Astrocyte of the cerebellum (primary cell): ENCODE results near the gene PCARE.
"Not testable (repeated sequence)": the region's sequence is repeated elsewhere in the genome, so short reads cannot be mapped to it uniquely, and the experiment has no call there.

Experiments used
- DNase-seq: peaks from one replicate; pipeline ENCODE4 v3.0.0-alpha.2; 2011; ENCODE audit warnings: low read depth
- H3K4me3 ChIP-seq: 2 replicates; pipeline ENCODE4 v1.5.1; 2011; ENCODE audit warnings: mild to moderate bottlenecking, low read depth, low read length, moderate library complexity
- in situ Hi-C: cut with HindIII; loops from 2 replicates; pipeline ENCODE4 v1.10.0; 2017; ENCODE audit warnings: low sequenced_read_pairs
- TF ChIP-seq, protein P1 (sequence below): IDR thresholded peaks from 2 replicates; pipeline ENCODE4 v1.5.1; 2012; ENCODE audit warnings: low read length, low read depth, moderate library complexity, mild to moderate bottlenecking; ENCODE audit errors: missing control alignments

The PCARE gene

DNA sequence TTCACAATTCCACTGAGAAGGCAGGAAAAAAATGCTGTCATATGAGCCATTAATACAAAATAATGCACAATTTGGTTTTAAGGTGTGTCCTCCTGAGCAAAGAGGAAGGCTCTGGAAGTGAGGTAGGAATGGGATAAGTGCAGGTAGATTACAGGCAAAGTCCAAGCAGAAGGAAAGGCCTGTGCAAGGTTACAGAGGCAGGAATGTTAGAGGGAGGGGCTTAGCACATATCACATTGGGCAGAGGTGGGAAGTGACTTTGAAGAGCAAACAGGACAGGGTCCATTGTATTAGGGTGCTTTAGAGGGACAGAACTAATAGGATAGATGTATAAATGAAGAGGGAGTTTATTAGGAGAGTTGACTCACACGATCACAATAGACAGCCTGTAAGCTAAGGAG lies 26.2 kb upstream of the PCARE start:
- H3K4me3 ChIP-seq, result no peak overlapping the region
- TF ChIP-seq, protein P1, sequence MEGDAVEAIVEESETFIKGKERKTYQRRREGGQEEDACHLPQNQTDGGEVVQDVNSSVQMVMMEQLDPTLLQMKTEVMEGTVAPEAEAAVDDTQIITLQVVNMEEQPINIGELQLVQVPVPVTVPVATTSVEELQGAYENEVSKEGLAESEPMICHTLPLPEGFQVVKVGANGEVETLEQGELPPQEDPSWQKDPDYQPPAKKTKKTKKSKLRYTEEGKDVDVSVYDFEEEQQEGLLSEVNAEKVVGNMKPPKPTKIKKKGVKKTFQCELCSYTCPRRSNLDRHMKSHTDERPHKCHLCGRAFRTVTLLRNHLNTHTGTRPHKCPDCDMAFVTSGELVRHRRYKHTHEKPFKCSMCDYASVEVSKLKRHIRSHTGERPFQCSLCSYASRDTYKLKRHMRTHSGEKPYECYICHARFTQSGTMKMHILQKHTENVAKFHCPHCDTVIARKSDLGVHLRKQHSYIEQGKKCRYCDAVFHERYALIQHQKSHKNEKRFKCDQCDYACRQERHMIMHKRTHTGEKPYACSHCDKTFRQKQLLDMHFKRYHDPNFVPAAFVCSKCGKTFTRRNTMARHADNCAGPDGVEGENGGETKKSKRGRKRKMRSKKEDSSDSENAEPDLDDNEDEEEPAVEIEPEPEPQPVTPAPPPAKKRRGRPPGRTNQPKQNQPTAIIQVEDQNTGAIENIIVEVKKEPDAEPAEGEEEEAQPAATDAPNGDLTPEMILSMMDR, result no peak
- DNase-seq, result no peak
- in situ Hi-C loops, result no loop called here

DNA sequence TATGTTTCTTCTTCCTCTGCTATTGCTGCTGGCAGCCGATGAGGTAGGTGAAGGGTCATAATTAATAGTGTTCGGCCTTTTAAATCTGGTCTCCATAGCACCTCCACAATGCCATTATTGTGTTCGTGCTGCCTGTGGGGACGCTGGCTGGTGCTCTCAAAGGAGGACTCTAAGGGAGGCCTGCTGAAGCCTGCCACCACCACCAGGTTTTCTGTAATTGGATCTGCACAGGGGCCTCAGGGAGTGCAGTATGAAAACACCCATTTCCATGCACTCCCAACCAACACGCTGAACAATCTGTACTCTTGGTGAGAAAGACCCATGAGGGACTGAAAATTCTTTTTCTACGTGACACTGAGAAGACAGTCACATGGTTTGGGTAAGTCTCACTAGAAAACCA lies 23.2 kb upstream of the PCARE start:
- TF ChIP-seq, protein P1, result no peak
- DNase-seq, result no peak
- in situ Hi-C loops, result no loop called here
- no peak overlapping the region for H3K4me3 ChIP-seq

DNA sequence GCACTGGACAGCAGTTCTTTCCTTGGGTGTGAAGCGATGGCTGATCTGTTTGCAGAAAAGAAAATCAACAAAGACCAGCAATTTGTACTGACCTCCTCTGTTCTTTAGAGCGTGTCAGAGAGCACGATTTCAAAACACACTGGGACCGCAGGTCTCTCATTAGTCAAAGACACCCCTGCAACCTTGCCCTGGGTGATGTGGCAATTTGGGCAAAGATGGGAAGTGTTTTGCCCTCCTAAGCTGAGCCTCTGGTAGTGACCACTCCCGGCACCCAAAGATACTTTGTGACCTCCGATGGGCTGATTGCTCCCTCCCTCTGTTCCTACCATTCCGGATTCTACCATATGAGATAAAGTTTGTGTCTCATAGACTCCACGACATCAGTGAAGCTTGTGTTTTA lies 22.6 kb upstream of the PCARE start:
- H3K4me3 ChIP-seq, result no peak overlapping the region
- no peak for DNase-seq
- TF ChIP-seq, protein P1, result no peak
- in situ Hi-C loops, result no loop called here

DNA sequence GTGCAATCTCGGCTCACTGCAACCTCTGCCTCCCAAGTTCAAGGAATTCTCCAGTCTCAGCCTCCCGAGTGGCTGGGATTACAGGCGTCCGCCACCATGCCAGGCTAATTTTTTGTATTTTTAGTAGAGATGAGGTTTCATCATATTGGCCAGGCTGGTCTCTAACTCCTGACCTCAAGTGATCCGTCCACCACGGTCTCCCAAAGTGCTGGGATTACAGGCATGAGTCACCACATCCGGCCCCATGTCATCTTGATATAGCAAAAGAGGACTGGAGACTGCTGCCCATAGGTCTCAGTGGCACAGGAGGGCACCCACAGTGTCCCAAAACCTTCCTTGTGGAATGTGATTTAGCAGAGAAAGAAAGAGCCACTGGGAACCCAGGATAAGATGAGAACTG lies 16.0 kb upstream of the PCARE start:
- DNase-seq, in situ Hi-C loops: not testable (repeated sequence)

DNA sequence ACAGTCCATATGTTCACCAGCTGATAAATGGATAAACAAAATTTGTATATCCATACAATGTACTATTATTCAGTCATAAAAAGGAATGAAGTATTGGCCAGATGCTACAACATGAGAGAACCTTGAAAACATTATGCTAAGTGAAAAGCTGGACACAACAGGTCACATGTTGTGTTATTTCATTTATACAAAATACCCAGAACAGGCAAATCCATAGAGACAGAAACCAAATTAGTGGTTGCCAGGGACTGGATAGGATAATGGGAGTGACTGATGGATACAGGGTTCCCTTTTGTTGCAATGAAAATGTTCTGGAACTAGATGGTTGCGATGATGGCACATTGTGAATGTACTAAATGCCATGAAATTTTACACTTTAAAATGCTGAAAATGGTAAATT lies 10.2 kb upstream of the PCARE start:
- in situ Hi-C loops, result no loop called here
- no peak overlapping the region for H3K4me3 ChIP-seq
- TF ChIP-seq, protein P1, result no peak
- no peak for DNase-seq

More for the DNA sequence above, 16.0 kb upstream of the PCARE start:
- not testable (repeated sequence) for H3K4me3 ChIP-seq

DNA sequence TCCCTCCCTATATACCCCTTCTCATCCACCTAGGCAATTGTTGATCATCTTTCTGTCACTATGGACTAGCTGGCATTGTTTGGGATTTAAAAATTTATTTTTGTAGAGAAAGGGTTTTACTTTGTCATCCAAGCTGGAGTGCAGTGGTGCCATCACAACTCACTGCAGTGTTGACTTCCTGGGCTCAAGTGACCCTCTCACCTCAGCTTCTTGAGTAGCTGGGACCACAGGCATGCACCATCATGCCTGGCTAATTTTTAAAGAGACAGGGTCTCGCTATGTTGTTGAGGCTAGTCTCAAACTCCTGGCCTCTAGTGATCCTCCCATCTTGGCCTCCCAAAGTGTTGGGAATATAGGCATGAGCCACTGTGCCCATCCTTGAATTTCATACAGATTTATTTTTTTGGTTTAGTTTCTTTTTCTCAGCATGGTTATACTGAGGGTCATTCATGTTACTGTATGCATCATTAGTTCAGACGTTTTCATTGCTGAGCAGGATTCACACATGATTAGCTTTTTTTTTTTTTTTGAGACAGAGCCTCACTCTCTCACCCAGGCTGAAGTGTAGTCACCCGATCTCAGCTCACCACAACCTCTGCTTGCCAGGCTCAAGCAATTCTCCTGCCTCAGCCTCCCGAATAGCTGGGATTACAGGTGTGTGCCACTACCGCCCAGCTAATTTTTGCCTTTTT lies 8.6 kb upstream of the PCARE start:
- in situ Hi-C loops, result no loop called here
- TF ChIP-seq, protein P1, result no peak
- no peak overlapping the region for H3K4me3 ChIP-seq
- DNase-seq, result no peak

DNA sequence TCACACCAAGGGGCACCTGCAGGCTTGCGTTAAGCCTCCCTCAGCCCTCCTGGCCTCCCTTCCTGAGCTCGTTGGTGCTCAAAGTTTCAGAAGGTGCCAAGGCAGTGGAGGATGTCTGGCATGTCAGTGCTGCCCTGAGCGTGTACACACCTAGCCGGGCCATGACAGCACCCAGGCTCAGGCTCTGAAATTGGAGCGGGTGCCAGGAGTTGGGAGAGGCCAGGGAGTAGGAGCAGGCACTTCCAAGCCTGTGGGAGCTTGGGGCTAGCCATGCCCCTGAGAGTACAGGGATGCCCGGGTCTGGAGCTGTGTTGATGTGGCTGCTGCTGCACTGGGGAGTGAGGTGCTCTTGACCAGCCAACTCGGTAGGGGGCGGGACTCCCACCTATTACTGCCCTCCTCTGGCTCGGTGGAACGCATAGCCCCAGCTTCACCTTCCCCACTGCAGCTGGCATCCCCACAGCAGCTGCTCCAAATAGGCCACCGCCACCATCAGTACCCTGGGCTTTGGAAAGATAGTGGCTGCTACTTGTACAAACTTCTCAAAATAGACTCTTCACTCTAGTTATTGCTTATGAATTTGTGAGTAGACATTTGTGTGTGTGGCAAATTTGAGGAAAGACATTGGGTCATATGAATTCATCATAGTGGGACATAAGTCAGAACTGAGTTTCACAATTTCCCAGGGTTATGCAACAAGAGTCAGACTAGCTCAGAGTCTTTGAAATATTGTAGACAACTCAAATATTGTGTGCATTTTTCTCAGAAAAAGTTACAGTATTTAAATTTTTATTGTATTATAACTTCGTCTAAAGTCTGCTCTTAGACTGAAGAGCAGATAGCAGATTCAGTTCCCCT lies 6.8 kb upstream of the PCARE start:
- in situ Hi-C loops, result no loop called here
- H3K4me3 ChIP-seq, result no peak overlapping the region
- DNase-seq, result no peak

More for the DNA sequence above, 6.8 kb upstream of the PCARE start:
- TF ChIP-seq, protein P1, result no peak
